HCT116 (cell line): ENCODE measurements around the gene CDC14B. TPM values are rescaled to one million over a fixed set of nuclear protein-coding genes. Genes with fewer than 3 reads are reported as not detected.

Source experiments
- ATAC-seq: fragments of 200-7000 bp; cut with Tn5 transposase; 2 replicates; pipeline ENCODE4 v1.9.1; 2020; ENCODE audit warnings: mild to moderate bottlenecking, moderate library complexity
- BruUV-seq: library from RNA; stranded (reverse); fragments of 400-500 nt; replicated peaks from 2 replicates; lab custom pipeline; 2021; lab: Mats Ljungman, UMichigan
- CTCF ChIA-PET: fragments of 300-600 bp; sonication (Branson Sonifier 250); formaldehyde crosslinking; loops from one replicate; lab custom pipeline; 2021; ENCODE audit warnings: antibody characterized with exemption; lab: Charles Lee
- POLR2A ChIA-PET: fragments of 300-600, 350-600 bp; sonication (Branson Sonifier 250); formaldehyde crosslinking; loops from one replicate; lab custom pipeline; 2021; ENCODE audit warnings: antibody characterized with exemption; lab: Charles Lee
- RAD21 ChIA-PET, 2 experiments: fragments of 300-600 bp; sonication (Branson Sonifier 250); formaldehyde crosslinking; loops; one replicate each; lab custom pipeline; 2023; ENCODE audit warnings: low total read pairs in 2 of 2; ENCODE audit not compliant: uncharacterized antibody in 2 of 2, unreplicated experiment in 2 of 2, low non-redundant PET in 1 of 2; lab: Charles Lee
- DNase-seq: peaks from one replicate; pipeline ENCODE4 v3.0.0-alpha.2; 2010; ENCODE audit warnings: low read depth, low spot score
- H2AFZ ChIP-seq: fragments of 200-600 bp; shearing (Covaris generic), sonication (generic); 2 replicates; pipeline ENCODE4 v1.6.1; 2017; ENCODE audit warnings: low read depth, mixed run types, mixed read lengths, antibody characterized with exemption, low read length; ENCODE audit not compliant: poor library complexity, severe bottlenecking
- H3K27ac ChIP-seq: 2 replicates; pipeline ENCODE4 v1.5.1; 2012; ENCODE audit warnings: low read depth, low read length
- H3K27me3 ChIP-seq: fragments of 200-600 bp; sonication (generic); 2 replicates; pipeline ENCODE4 v1.6.1; 2016; ENCODE audit warnings: mixed run types, low read length, mixed read lengths; ENCODE audit not compliant: insufficient read depth
- H3K36me3 ChIP-seq, 2 experiments: fragments of 200-500 bp in 1 of 2; fragments of 200-600 bp in 1 of 2; sonication (Bioruptor generic) in 1 of 2; sonication (generic) in 1 of 2; 2 replicates each; pipeline versions ENCODE4 v1.5.1 to v1.6.1; 2014 to 2016; ENCODE audit warnings: low read length in 2 of 2, inconsistent platforms in 1 of 2, mixed read lengths in 1 of 2, mixed run types in 1 of 2; ENCODE audit not compliant: insufficient read depth in 2 of 2, control insufficient read depth in 1 of 2
- H3K4me1 ChIP-seq, 2 experiments: fragments of 200-600 bp in 1 of 2; sonication (generic) in 1 of 2; 2 replicates each; pipeline versions ENCODE4 v1.5.1 to v1.6.1; 2012 to 2017; ENCODE audit warnings: low read length in 2 of 2, inconsistent platforms in 1 of 2, mild to moderate bottlenecking in 1 of 2, mixed read lengths in 1 of 2, mixed run types in 1 of 2, moderate library complexity in 1 of 2; ENCODE audit not compliant: insufficient read depth in 2 of 2, control insufficient read depth in 1 of 2
- H3K4me2 ChIP-seq: fragments of 200-600 bp; sonication (generic); 2 replicates; pipeline ENCODE4 v1.6.1; 2017; ENCODE audit warnings: mixed run types, low read length, mixed read lengths
- H3K4me3 ChIP-seq, 2 experiments: fragments of 200-600 bp in 1 of 2; sonication (generic) in 1 of 2; replicated peaks in 1 of 2; 2 replicates each; pipeline ENCODE4 v1.5.1; 2011 to 2016; ENCODE audit warnings: low read length in 2 of 2, control low read depth in 1 of 2, low read depth in 1 of 2, mild to moderate bottlenecking in 1 of 2, mixed read lengths in 1 of 2, mixed run types in 1 of 2
- H3K79me2 ChIP-seq: fragments of 200-600 bp; sonication (generic); 2 replicates; pipeline ENCODE4 v1.6.1; 2017; ENCODE audit warnings: mild to moderate bottlenecking, mixed run types, low read length, moderate library complexity, mixed read lengths; ENCODE audit not compliant: insufficient read depth
- H3K9ac ChIP-seq: fragments of 200-600 bp; sonication (generic); 2 replicates; pipeline ENCODE4 v1.6.1; 2016; ENCODE audit warnings: low read length, mixed read lengths
- H3K9me2 ChIP-seq: fragments of 200-600 bp; sonication (generic), shearing (Covaris generic); 2 replicates; pipeline ENCODE4 v1.6.1; 2017; ENCODE audit warnings: mixed run types, mild to moderate bottlenecking, moderate library complexity; ENCODE audit not compliant: insufficient read depth
- H3K9me3 ChIP-seq, 2 experiments: fragments of 200-500 bp in 1 of 2; fragments of 200-600 bp in 1 of 2; sonication (Bioruptor generic) in 1 of 2; sonication (generic) in 1 of 2; 2 replicates each; pipeline ENCODE4 v1.6.1; 2014 to 2017; ENCODE audit warnings: low read length in 2 of 2, mixed read lengths in 2 of 2, inconsistent platforms in 1 of 2, low read depth in 1 of 2, mild to moderate bottlenecking in 1 of 2, mixed run types in 1 of 2, moderate library complexity in 1 of 2; ENCODE audit not compliant: control insufficient read depth in 1 of 2, insufficient read depth in 1 of 2
- H4K20me1 ChIP-seq: fragments of 200-600 bp; sonication (generic), shearing (Covaris generic); 2 replicates; pipeline ENCODE4 v1.6.1; 2017; ENCODE audit warnings: mixed run types, mild to moderate bottlenecking, moderate library complexity; ENCODE audit not compliant: insufficient read depth
- CBX3 ChIP-seq: IDR thresholded peaks from 2 replicates; pipeline ENCODE4 v1.6.1; 2012; ENCODE audit warnings: low read depth
- CEBPB ChIP-seq: IDR thresholded peaks from 2 replicates; pipeline ENCODE4 v1.6.1; 2012; ENCODE audit warnings: low read depth
- EGR1 ChIP-seq: IDR thresholded peaks from 2 replicates; pipeline ENCODE4 v1.6.1; 2012; ENCODE audit warnings: low read depth
- EZH2 ChIP-seq: fragments of 200-600 bp; sonication (generic); IDR thresholded peaks from 2 replicates; pipeline ENCODE4 v1.6.1; 2017; ENCODE audit warnings: antibody characterized with exemption, mixed run types
- FOSL1 ChIP-seq: IDR thresholded peaks from 2 replicates; pipeline ENCODE4 v1.6.1; 2012; ENCODE audit warnings: low read depth
- JUND ChIP-seq: IDR thresholded peaks from 2 replicates; pipeline ENCODE4 v1.6.1; 2012
- POLR2A ChIP-seq: IDR thresholded peaks from 2 replicates; pipeline ENCODE4 v1.7.0; 2011; ENCODE audit warnings: borderline replicate concordance; ENCODE audit not compliant: insufficient read depth, insufficient read length; ENCODE audit errors: extremely low read depth
- POLR2AphosphoS5 ChIP-seq: IDR thresholded peaks from 2 replicates; pipeline ENCODE4 v1.6.1; 2011; ENCODE audit warnings: mild to moderate bottlenecking, low read depth, low read length, moderate library complexity
- SIN3A ChIP-seq: IDR thresholded peaks from 2 replicates; pipeline ENCODE4 v1.6.1; 2012; ENCODE audit warnings: low read depth
- SP1 ChIP-seq: IDR thresholded peaks from 2 replicates; pipeline ENCODE4 v1.6.1; 2012; ENCODE audit warnings: low read depth
- YY1 ChIP-seq: IDR thresholded peaks from 2 replicates; pipeline ENCODE4 v1.6.1; 2011; ENCODE audit warnings: low read length, low read depth, moderate library complexity, mild to moderate bottlenecking; ENCODE audit not compliant: insufficient replicate concordance; ENCODE audit errors: extremely low read depth
- intact Hi-C: fragments of 100-400 bp; cut with micrococcal nuclease; formaldehyde crosslinking; loops from 2 replicates; pipeline ENCODE4 v1.10.0; 2022
- total RNA-seq: library from RNA; stranded (reverse); gene quantifications from one replicate; pipeline ENCODE4 v1.2.1, GENCODE V29; 2021; ENCODE audit not compliant: unreplicated experiment
- TF ChIP-seq, protein P1 (sequence below): IDR thresholded peaks from 2 replicates; pipeline ENCODE4 v1.6.1; 2012
- TF ChIP-seq, protein P2 (sequence below): IDR thresholded peaks from 2 replicates; pipeline ENCODE4 v1.6.1; 2011; ENCODE audit warnings: mild to moderate bottlenecking, low read length, moderate library complexity; ENCODE audit not compliant: insufficient replicate concordance; ENCODE audit errors: extremely low read depth
- TF ChIP-seq, protein P3 (sequence below): IDR thresholded peaks from 2 replicates; pipeline ENCODE4 v1.6.1; 2012
- TF ChIP-seq, protein P4 (sequence below): IDR thresholded peaks from 2 replicates; pipeline ENCODE4 v1.6.1; 2012; ENCODE audit warnings: low read depth
- TF ChIP-seq, protein P5 (sequence below), 3 experiments: fragments of 200-600 bp in 1 of 3; sonication (generic) in 1 of 3; IDR thresholded peaks in 2 of 3; conservative IDR thresholded peaks in 1 of 3; 2 replicates each; pipeline ENCODE4 v1.5.1; 2012 to 2017; ENCODE audit warnings: low read depth in 2 of 3, low read length in 2 of 3, antibody characterized with exemption in 1 of 3, borderline replicate concordance in 1 of 3, control low read depth in 1 of 3, mild to moderate bottlenecking in 1 of 3, mixed read lengths in 1 of 3, mixed run types in 1 of 3, moderate library complexity in 1 of 3; ENCODE audit not compliant: insufficient read depth in 1 of 3

Gene CDC14B
- total RNA-seq, 1 experiment from 2014 or later: 21.6 TPM

DNA sequence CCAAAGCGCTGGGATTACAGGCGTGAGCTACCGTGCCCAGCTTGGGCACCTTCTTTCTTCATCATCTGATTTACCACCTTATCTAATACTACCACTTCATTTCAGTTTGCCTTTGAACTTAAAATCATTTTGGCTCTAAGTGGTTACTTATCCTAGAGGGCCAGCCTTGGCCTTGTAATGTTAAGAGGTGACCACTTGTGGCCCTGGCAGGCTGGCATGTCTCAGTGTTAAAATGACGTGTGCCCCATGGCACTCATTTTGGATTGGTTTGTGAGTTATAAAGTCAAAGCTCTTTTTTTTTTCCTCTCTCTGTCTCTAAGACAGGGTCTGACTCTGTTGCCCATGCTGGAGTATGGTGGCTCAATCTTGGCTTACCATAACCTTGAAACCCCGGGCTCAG lies 151.9 kb downstream of the CDC14B start:
- H3K9me2 ChIP-seq: no peaks in the 10 kb centered on the region
- DNase-seq: no peak
- intact Hi-C loops: no loop called here
- TF ChIP-seq JUND (no peak), CBX3 (no peak), CEBPB (no peak), SIN3A (no peak), FOSL1 (no peak), POLR2AphosphoS5 (no peak), POLR2A (no peak), YY1 (no peak), EGR1 (no peak), SP1 (no peak), EZH2 (no peak)
- TF ChIP-seq, protein P1, sequence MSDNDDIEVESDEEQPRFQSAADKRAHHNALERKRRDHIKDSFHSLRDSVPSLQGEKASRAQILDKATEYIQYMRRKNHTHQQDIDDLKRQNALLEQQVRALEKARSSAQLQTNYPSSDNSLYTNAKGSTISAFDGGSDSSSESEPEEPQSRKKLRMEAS: no peak
- TF ChIP-seq, protein P2, sequence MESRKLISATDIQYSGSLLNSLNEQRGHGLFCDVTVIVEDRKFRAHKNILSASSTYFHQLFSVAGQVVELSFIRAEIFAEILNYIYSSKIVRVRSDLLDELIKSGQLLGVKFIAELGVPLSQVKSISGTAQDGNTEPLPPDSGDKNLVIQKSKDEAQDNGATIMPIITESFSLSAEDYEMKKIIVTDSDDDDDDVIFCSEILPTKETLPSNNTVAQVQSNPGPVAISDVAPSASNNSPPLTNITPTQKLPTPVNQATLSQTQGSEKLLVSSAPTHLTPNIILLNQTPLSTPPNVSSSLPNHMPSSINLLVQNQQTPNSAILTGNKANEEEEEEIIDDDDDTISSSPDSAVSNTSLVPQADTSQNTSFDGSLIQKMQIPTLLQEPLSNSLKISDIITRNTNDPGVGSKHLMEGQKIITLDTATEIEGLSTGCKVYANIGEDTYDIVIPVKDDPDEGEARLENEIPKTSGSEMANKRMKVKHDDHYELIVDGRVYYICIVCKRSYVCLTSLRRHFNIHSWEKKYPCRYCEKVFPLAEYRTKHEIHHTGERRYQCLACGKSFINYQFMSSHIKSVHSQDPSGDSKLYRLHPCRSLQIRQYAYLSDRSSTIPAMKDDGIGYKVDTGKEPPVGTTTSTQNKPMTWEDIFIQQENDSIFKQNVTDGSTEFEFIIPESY: no peak
- TF ChIP-seq, protein P3, sequence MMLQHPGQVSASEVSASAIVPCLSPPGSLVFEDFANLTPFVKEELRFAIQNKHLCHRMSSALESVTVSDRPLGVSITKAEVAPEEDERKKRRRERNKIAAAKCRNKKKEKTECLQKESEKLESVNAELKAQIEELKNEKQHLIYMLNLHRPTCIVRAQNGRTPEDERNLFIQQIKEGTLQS: no peak
- TF ChIP-seq, protein P4, sequence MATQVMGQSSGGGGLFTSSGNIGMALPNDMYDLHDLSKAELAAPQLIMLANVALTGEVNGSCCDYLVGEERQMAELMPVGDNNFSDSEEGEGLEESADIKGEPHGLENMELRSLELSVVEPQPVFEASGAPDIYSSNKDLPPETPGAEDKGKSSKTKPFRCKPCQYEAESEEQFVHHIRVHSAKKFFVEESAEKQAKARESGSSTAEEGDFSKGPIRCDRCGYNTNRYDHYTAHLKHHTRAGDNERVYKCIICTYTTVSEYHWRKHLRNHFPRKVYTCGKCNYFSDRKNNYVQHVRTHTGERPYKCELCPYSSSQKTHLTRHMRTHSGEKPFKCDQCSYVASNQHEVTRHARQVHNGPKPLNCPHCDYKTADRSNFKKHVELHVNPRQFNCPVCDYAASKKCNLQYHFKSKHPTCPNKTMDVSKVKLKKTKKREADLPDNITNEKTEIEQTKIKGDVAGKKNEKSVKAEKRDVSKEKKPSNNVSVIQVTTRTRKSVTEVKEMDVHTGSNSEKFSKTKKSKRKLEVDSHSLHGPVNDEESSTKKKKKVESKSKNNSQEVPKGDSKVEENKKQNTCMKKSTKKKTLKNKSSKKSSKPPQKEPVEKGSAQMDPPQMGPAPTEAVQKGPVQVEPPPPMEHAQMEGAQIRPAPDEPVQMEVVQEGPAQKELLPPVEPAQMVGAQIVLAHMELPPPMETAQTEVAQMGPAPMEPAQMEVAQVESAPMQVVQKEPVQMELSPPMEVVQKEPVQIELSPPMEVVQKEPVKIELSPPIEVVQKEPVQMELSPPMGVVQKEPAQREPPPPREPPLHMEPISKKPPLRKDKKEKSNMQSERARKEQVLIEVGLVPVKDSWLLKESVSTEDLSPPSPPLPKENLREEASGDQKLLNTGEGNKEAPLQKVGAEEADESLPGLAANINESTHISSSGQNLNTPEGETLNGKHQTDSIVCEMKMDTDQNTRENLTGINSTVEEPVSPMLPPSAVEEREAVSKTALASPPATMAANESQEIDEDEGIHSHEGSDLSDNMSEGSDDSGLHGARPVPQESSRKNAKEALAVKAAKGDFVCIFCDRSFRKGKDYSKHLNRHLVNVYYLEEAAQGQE: no peak
- TF ChIP-seq, protein P5, sequence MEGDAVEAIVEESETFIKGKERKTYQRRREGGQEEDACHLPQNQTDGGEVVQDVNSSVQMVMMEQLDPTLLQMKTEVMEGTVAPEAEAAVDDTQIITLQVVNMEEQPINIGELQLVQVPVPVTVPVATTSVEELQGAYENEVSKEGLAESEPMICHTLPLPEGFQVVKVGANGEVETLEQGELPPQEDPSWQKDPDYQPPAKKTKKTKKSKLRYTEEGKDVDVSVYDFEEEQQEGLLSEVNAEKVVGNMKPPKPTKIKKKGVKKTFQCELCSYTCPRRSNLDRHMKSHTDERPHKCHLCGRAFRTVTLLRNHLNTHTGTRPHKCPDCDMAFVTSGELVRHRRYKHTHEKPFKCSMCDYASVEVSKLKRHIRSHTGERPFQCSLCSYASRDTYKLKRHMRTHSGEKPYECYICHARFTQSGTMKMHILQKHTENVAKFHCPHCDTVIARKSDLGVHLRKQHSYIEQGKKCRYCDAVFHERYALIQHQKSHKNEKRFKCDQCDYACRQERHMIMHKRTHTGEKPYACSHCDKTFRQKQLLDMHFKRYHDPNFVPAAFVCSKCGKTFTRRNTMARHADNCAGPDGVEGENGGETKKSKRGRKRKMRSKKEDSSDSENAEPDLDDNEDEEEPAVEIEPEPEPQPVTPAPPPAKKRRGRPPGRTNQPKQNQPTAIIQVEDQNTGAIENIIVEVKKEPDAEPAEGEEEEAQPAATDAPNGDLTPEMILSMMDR (IDR thresholded peaks at IDR 0.05 in 2 of 3, conservative IDR thresholded peaks at IDR 0.05 in 1 of 3; ENCODE audit: borderline replicate concordance in 1 of 3, insufficient read depth in 1 of 3, low read depth in 2 of 3, low read length in 2 of 3): no peak
- H2AFZ ChIP-seq: no peak overlapping the region
- no peak overlapping the region for H3K27ac ChIP-seq
- ChIA-PET CTCF (no interaction called here), POLR2A (no interaction called here), RAD21 (interaction anchor here in 1 of 2 experiments (0.7 kb wide), 1 partner anchor 10 kb away, joined by 3 read pairs; no protein-coding TSS in a partner anchor)
- H3K9ac ChIP-seq: no peak overlapping the region
- BruUV-seq: no TSS peak
- H3K79me2 ChIP-seq: no peaks in the 10 kb centered on the region
- H4K20me1 ChIP-seq: no peaks in the 10 kb centered on the region
- no peaks in the 10 kb centered on the region for H3K27me3 ChIP-seq
- no peak overlapping the region for H3K4me3 ChIP-seq
- no peaks in the 10 kb centered on the region for H3K9me3 ChIP-seq
- no peak for ATAC-seq
- H3K36me3 ChIP-seq: peaks cover 0 to 10% of the 10 kb centered on the region in 2 experiments; a peak in 3 of 4 replicates
- H3K4me1 ChIP-seq: no peaks in the 10 kb centered on the region
- no peak overlapping the region for H3K4me2 ChIP-seq
